ENCODE results near the gene RABGAP1L.

DNA sequence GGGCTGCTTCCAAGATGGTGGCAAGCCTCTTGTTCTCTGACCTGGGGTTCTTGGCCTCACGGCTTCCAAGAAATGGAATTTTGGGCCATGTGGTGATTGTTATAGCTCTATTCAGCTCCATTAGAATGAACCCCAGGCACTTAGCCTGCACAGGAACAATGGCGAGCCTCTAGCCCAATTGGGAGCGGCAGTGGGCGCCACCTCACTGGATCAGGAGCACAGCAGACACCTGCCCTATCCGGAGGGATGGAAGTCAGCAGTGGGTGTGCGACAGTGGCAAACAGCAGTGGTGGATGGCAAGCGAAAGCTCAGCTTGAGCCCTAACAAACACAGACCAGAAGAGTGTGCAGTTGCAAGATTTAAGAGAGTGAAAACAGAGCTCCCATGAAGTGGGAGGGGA, 519.3 kb downstream of the RABGAP1L start:
- TF ChIP-seq, protein P1, sequence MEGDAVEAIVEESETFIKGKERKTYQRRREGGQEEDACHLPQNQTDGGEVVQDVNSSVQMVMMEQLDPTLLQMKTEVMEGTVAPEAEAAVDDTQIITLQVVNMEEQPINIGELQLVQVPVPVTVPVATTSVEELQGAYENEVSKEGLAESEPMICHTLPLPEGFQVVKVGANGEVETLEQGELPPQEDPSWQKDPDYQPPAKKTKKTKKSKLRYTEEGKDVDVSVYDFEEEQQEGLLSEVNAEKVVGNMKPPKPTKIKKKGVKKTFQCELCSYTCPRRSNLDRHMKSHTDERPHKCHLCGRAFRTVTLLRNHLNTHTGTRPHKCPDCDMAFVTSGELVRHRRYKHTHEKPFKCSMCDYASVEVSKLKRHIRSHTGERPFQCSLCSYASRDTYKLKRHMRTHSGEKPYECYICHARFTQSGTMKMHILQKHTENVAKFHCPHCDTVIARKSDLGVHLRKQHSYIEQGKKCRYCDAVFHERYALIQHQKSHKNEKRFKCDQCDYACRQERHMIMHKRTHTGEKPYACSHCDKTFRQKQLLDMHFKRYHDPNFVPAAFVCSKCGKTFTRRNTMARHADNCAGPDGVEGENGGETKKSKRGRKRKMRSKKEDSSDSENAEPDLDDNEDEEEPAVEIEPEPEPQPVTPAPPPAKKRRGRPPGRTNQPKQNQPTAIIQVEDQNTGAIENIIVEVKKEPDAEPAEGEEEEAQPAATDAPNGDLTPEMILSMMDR (IDR thresholded peaks at IDR 0.05) = no peak
- TF ChIP-seq POLR2A (IDR thresholded peaks at IDR 0.05) = no peak
